DOHH2 (cell line): ENCODE data around the gene CALY.

Experiments
- H3F3A ChIP-seq: fragments of 200-600 bp; sonication (generic), shearing (Covaris generic); 2 replicates; pipeline ENCODE4 v1.6.0; 2016; ENCODE audit warnings: antibody characterized with exemption, mild to moderate bottlenecking; ENCODE audit not compliant: control insufficient read depth, insufficient read depth
- H3K27ac ChIP-seq: fragments of 200-600 bp; sonication (generic); 2 replicates; pipeline ENCODE4 v1.5.1; 2014; ENCODE audit warnings: low read depth, mild to moderate bottlenecking, low read length, moderate library complexity
- H3K27me3 ChIP-seq: fragments of 200-600 bp; sonication (generic); 2 replicates; pipeline ENCODE4 v1.6.1; 2014; ENCODE audit warnings: mild to moderate bottlenecking, low read length, mixed read lengths; ENCODE audit not compliant: control insufficient read depth
- H3K36me3 ChIP-seq: fragments of 200-600 bp; sonication (generic); 2 replicates; pipeline ENCODE4 v1.6.1; 2014; ENCODE audit warnings: mild to moderate bottlenecking, low read length, moderate library complexity, mixed read lengths; ENCODE audit not compliant: control insufficient read depth
- H3K4me1 ChIP-seq: fragments of 200-600 bp; sonication (generic); 2 replicates; pipeline ENCODE4 v1.6.1; 2014; ENCODE audit warnings: mild to moderate bottlenecking, low read length, mixed read lengths; ENCODE audit not compliant: control insufficient read depth
- H3K4me2 ChIP-seq: fragments of 200-600 bp; sonication (generic); 2 replicates; pipeline ENCODE4 v1.6.0; 2014; ENCODE audit warnings: mild to moderate bottlenecking, low read length, moderate library complexity
- H3K4me3 ChIP-seq: fragments of 200-600 bp; sonication (generic); 2 replicates; pipeline ENCODE4 v1.5.1; 2014; ENCODE audit warnings: mild to moderate bottlenecking, low read length, mixed read lengths
- H3K79me2 ChIP-seq: fragments of 200-600 bp; sonication (generic); 2 replicates; pipeline ENCODE4 v1.6.1; 2014; ENCODE audit warnings: mild to moderate bottlenecking, low read length, mixed read lengths; ENCODE audit not compliant: control insufficient read depth
- H3K9me2 ChIP-seq: fragments of 200-600 bp; sonication (generic); replicated peaks from 2 replicates; pipeline ENCODE4 v1.6.1; 2014; ENCODE audit warnings: mild to moderate bottlenecking, low read length, mixed read lengths; ENCODE audit not compliant: control insufficient read depth
- H3K9me3 ChIP-seq: fragments of 200-600 bp; sonication (generic); 2 replicates; pipeline ENCODE4 v1.6.1; 2014; ENCODE audit warnings: antibody characterized with exemption, low read length, mixed read lengths; ENCODE audit not compliant: control insufficient read depth, insufficient read depth
- H4K20me1 ChIP-seq: fragments of 200-600 bp; sonication (generic); 2 replicates; pipeline ENCODE4 v1.6.0; 2014; ENCODE audit warnings: low read depth, mild to moderate bottlenecking, antibody characterized with exemption, low read length, moderate library complexity; ENCODE audit not compliant: control insufficient read depth, insufficient read depth
- EZH2phosphoT487 ChIP-seq: fragments of 200-600 bp; sonication (generic); IDR thresholded peaks from 2 replicates; pipeline ENCODE4 v1.6.1; 2017; ENCODE audit warnings: borderline replicate concordance, mild to moderate bottlenecking, antibody characterized with exemption, low read length, moderate library complexity, mixed read lengths
- TF ChIP-seq, protein P1 (sequence below): fragments of 200-600 bp; sonication (generic); IDR thresholded peaks from one replicate; pipeline ENCODE4 v1.5.1; 2014; ENCODE audit warnings: antibody characterized with exemption, mild to moderate bottlenecking, low read depth, low read length; ENCODE audit not compliant: poor library complexity, severe bottlenecking

Gene CALY

DNA sequence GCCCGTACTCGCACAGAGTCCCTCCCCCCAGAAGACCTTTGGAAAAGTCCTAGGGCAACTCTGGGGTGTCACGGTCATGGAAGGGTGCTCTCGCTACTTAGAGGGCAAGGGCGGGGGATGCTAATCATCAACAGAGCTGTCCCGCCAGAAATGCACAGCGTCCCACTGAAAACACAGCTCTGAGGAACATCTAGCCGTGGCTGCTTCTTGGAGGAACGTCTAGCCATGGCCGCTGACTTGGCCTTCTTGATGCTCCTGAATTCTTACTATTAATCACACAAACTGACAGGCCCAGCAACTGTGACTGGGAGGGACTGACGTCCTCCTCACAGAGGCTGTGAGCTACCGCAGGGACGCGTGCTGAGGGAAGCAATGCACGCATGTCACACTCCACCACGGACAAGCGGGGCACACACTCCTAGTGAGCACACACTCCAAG is 29.7 kb downstream of the CALY start:
- Histone ChIP-seq H3K4me3 (peak overlapping the region; percentile 79), H3K9me2 (no peaks in the 10 kb centered on the region), H3F3A (no peaks in the 10 kb centered on the region), H3K4me2 (peak overlapping the region; percentile 83), H3K4me1 (peaks cover 15% of the 10 kb centered on the region), H3K79me2 (peaks cover 66% of the 10 kb centered on the region), H3K27me3 (no peaks in the 10 kb centered on the region), H3K9me3 (no peaks in the 10 kb centered on the region), H4K20me1 (peaks cover 29% of the 10 kb centered on the region), H3K36me3 (peaks cover 34% of the 10 kb centered on the region), H3K27ac (no peak overlapping the region)
- TF ChIP-seq, protein P1, sequence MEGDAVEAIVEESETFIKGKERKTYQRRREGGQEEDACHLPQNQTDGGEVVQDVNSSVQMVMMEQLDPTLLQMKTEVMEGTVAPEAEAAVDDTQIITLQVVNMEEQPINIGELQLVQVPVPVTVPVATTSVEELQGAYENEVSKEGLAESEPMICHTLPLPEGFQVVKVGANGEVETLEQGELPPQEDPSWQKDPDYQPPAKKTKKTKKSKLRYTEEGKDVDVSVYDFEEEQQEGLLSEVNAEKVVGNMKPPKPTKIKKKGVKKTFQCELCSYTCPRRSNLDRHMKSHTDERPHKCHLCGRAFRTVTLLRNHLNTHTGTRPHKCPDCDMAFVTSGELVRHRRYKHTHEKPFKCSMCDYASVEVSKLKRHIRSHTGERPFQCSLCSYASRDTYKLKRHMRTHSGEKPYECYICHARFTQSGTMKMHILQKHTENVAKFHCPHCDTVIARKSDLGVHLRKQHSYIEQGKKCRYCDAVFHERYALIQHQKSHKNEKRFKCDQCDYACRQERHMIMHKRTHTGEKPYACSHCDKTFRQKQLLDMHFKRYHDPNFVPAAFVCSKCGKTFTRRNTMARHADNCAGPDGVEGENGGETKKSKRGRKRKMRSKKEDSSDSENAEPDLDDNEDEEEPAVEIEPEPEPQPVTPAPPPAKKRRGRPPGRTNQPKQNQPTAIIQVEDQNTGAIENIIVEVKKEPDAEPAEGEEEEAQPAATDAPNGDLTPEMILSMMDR, result no peak
- TF ChIP-seq EZH2phosphoT487, result no peak

DNA sequence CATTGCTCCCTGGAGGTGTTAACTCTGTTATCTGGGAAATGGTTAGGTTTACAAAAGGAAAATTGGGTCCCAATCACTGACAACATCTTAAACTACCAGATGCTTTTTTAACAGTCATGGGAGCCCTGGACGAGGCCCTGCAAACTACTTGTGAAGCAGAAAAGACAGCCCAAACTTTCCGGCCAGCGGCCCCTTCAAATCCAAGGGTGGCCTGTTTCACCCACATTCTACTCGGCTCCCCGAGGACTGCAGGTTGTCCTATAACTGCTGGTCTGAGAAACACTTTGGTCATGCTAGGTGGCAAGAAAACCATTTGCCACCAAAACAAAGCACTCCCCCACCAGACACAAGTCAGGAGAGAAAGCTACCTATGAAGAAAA is 30.6 kb downstream of the CALY start:
- peaks cover 66% of the 10 kb centered on the region for H3K79me2 ChIP-seq
- no peak overlapping the region for H3K4me2 ChIP-seq

DNA sequence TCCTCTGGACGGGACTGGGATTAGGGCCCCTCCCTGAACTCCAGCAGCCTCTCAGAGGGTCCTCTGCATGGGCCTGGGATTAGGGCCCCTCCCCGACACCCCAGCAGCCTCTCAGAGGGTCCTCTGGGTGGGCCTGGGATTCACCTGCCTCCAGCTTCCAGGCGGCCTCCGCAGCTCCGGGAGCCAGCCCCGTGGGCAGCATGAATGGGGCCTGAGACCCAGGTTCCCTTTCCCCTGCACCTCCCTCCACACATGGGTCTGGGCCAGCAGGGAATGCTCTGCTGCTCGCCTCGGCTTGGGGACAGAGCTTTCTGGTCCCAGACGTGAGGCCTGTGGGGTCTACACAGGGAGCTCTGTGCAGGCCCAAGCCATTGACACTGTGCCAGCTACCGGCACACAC is 33.5 kb downstream of the CALY start:
- no peak overlapping the region for H3K4me3 ChIP-seq
- H4K20me1 ChIP-seq, result peaks cover 22% of the 10 kb centered on the region
- H3K4me2 ChIP-seq, result no peak overlapping the region
- peaks cover 9% of the 10 kb centered on the region for H3K4me1 ChIP-seq
- no peak for TF ChIP-seq EZH2phosphoT487
- TF ChIP-seq, protein P1, result no peak
- H3K27ac ChIP-seq, result no peak overlapping the region
- H3F3A ChIP-seq, result no peaks in the 10 kb centered on the region
- no peaks in the 10 kb centered on the region for H3K9me3 ChIP-seq
- H3K36me3 ChIP-seq, result peaks cover 31% of the 10 kb centered on the region
- no peaks in the 10 kb centered on the region for H3K9me2 ChIP-seq
- H3K27me3 ChIP-seq, result no peaks in the 10 kb centered on the region
- H3K79me2 ChIP-seq, result peaks cover 56% of the 10 kb centered on the region

More for the DNA sequence above, 30.6 kb downstream of the CALY start:
- H3K36me3 ChIP-seq, result peaks cover 25% of the 10 kb centered on the region
- peaks cover 29% of the 10 kb centered on the region for H4K20me1 ChIP-seq
- no peaks in the 10 kb centered on the region for H3K9me2 ChIP-seq
- H3K9me3 ChIP-seq, result no peaks in the 10 kb centered on the region
- H3K4me1 ChIP-seq, result peaks cover 15% of the 10 kb centered on the region
- H3K27ac ChIP-seq, result no peak overlapping the region
- H3F3A ChIP-seq, result no peaks in the 10 kb centered on the region
- no peaks in the 10 kb centered on the region for H3K27me3 ChIP-seq
- H3K4me3 ChIP-seq, result no peak overlapping the region
- TF ChIP-seq, protein P1, result no peak
- TF ChIP-seq EZH2phosphoT487, result no peak

DNA sequence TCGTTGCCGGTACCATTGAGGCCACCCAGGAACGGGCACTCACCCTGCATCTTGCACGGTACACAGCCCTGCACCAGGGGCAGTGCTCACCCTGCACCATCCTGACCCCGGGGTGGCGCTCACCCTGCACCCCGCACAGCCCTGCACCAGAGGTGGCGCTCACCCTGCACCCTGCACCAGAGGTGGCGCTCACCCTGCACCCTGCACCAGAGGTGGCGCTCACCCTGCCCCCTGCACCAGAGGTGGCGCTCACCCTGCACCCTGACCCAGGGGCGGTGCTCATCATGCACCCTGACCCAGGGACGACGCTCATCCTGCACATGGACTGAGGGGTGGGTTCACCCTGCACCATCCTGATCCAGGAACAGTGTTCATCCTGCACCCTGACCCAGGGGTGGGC is 34.5 kb downstream of the CALY start:
- Histone ChIP-seq H3K9me2 (no peaks in the 10 kb centered on the region), H3K4me3 (no peak overlapping the region), H3K27me3 (no peaks in the 10 kb centered on the region), H4K20me1 (peaks cover 19% of the 10 kb centered on the region), H3K4me2 (no peak overlapping the region), H3K9me3 (no peaks in the 10 kb centered on the region), H3K27ac (no peak overlapping the region), H3K36me3 (peaks cover 40% of the 10 kb centered on the region), H3K4me1 (peaks cover 5% of the 10 kb centered on the region), H3F3A (no peaks in the 10 kb centered on the region), H3K79me2 (peaks cover 46% of the 10 kb centered on the region)
- no peak for TF ChIP-seq EZH2phosphoT487
- TF ChIP-seq, protein P1, result no peak
